DOHH2 (cell line): ENCODE results near the gene COL5A1.

Source experiments
- H3F3A ChIP-seq: fragments of 200-600 bp; sonication (generic), shearing (Covaris generic); 2 replicates; pipeline ENCODE4 v1.6.0; 2016; ENCODE audit warnings: antibody characterized with exemption, mild to moderate bottlenecking; ENCODE audit not compliant: control insufficient read depth, insufficient read depth
- H3K27ac ChIP-seq: fragments of 200-600 bp; sonication (generic); 2 replicates; pipeline ENCODE4 v1.5.1; 2014; ENCODE audit warnings: low read depth, mild to moderate bottlenecking, low read length, moderate library complexity
- H3K27me3 ChIP-seq: fragments of 200-600 bp; sonication (generic); 2 replicates; pipeline ENCODE4 v1.6.1; 2014; ENCODE audit warnings: mild to moderate bottlenecking, low read length, mixed read lengths; ENCODE audit not compliant: control insufficient read depth
- H3K36me3 ChIP-seq: fragments of 200-600 bp; sonication (generic); 2 replicates; pipeline ENCODE4 v1.6.1; 2014; ENCODE audit warnings: mild to moderate bottlenecking, low read length, moderate library complexity, mixed read lengths; ENCODE audit not compliant: control insufficient read depth
- H3K4me1 ChIP-seq: fragments of 200-600 bp; sonication (generic); 2 replicates; pipeline ENCODE4 v1.6.1; 2014; ENCODE audit warnings: mild to moderate bottlenecking, low read length, mixed read lengths; ENCODE audit not compliant: control insufficient read depth
- H3K4me2 ChIP-seq: fragments of 200-600 bp; sonication (generic); 2 replicates; pipeline ENCODE4 v1.6.0; 2014; ENCODE audit warnings: mild to moderate bottlenecking, low read length, moderate library complexity
- H3K4me3 ChIP-seq: fragments of 200-600 bp; sonication (generic); 2 replicates; pipeline ENCODE4 v1.5.1; 2014; ENCODE audit warnings: mild to moderate bottlenecking, low read length, mixed read lengths
- H3K79me2 ChIP-seq: fragments of 200-600 bp; sonication (generic); 2 replicates; pipeline ENCODE4 v1.6.1; 2014; ENCODE audit warnings: mild to moderate bottlenecking, low read length, mixed read lengths; ENCODE audit not compliant: control insufficient read depth
- H3K9me2 ChIP-seq: fragments of 200-600 bp; sonication (generic); replicated peaks from 2 replicates; pipeline ENCODE4 v1.6.1; 2014; ENCODE audit warnings: mild to moderate bottlenecking, low read length, mixed read lengths; ENCODE audit not compliant: control insufficient read depth
- H3K9me3 ChIP-seq: fragments of 200-600 bp; sonication (generic); 2 replicates; pipeline ENCODE4 v1.6.1; 2014; ENCODE audit warnings: antibody characterized with exemption, low read length, mixed read lengths; ENCODE audit not compliant: control insufficient read depth, insufficient read depth
- H4K20me1 ChIP-seq: fragments of 200-600 bp; sonication (generic); 2 replicates; pipeline ENCODE4 v1.6.0; 2014; ENCODE audit warnings: low read depth, mild to moderate bottlenecking, antibody characterized with exemption, low read length, moderate library complexity; ENCODE audit not compliant: control insufficient read depth, insufficient read depth
- EZH2phosphoT487 ChIP-seq: fragments of 200-600 bp; sonication (generic); IDR thresholded peaks from 2 replicates; pipeline ENCODE4 v1.6.1; 2017; ENCODE audit warnings: borderline replicate concordance, mild to moderate bottlenecking, antibody characterized with exemption, low read length, moderate library complexity, mixed read lengths
- TF ChIP-seq, protein P1 (sequence below): fragments of 200-600 bp; sonication (generic); IDR thresholded peaks from one replicate; pipeline ENCODE4 v1.5.1; 2014; ENCODE audit warnings: antibody characterized with exemption, mild to moderate bottlenecking, low read depth, low read length; ENCODE audit not compliant: poor library complexity, severe bottlenecking

Gene COL5A1

DNA sequence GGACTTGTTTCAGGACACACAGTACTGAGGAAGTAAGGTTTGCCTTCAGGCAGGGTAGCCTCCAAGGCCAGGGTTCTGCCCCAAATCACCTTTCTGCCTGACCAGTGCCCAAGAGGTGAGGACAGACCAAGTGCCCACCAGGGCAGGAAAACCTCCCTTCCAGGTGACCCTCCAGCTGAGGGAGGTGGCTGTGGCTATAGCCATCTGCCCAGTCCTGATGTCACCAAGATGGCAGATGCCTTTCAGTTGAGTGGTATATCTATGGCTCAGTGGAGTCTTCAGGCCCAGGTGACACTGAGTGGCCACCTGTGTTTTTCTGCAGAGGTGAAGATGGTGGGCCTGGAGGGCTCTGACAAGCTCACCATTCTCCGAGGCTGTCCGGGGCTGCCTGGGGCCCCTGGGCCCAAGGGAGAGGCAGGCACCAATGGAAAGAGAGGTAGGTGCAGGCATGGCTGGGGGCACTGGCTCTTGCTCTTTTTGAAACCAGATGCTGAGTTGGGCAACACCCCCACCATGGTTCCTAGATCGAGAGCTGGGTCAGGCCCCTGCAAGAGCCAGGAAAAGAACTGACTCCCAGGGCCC, 240.7 kb downstream of the COL5A1 start:
- H4K20me1 ChIP-seq: no peaks in the 10 kb centered on the region
- H3K27me3 ChIP-seq: no peaks in the 10 kb centered on the region
- H3K4me2 ChIP-seq: no peak overlapping the region
- no peaks in the 10 kb centered on the region for H3F3A ChIP-seq
- no peaks in the 10 kb centered on the region for H3K36me3 ChIP-seq
- no peaks in the 10 kb centered on the region for H3K9me3 ChIP-seq
- TF ChIP-seq, protein P1, sequence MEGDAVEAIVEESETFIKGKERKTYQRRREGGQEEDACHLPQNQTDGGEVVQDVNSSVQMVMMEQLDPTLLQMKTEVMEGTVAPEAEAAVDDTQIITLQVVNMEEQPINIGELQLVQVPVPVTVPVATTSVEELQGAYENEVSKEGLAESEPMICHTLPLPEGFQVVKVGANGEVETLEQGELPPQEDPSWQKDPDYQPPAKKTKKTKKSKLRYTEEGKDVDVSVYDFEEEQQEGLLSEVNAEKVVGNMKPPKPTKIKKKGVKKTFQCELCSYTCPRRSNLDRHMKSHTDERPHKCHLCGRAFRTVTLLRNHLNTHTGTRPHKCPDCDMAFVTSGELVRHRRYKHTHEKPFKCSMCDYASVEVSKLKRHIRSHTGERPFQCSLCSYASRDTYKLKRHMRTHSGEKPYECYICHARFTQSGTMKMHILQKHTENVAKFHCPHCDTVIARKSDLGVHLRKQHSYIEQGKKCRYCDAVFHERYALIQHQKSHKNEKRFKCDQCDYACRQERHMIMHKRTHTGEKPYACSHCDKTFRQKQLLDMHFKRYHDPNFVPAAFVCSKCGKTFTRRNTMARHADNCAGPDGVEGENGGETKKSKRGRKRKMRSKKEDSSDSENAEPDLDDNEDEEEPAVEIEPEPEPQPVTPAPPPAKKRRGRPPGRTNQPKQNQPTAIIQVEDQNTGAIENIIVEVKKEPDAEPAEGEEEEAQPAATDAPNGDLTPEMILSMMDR: no peak
- TF ChIP-seq EZH2phosphoT487: no peak
- no peaks in the 10 kb centered on the region for H3K9me2 ChIP-seq
- no peaks in the 10 kb centered on the region for H3K79me2 ChIP-seq
- H3K4me3 ChIP-seq: no peak overlapping the region
- no peak overlapping the region for H3K27ac ChIP-seq
- H3K4me1 ChIP-seq: no peaks in the 10 kb centered on the region

DNA sequence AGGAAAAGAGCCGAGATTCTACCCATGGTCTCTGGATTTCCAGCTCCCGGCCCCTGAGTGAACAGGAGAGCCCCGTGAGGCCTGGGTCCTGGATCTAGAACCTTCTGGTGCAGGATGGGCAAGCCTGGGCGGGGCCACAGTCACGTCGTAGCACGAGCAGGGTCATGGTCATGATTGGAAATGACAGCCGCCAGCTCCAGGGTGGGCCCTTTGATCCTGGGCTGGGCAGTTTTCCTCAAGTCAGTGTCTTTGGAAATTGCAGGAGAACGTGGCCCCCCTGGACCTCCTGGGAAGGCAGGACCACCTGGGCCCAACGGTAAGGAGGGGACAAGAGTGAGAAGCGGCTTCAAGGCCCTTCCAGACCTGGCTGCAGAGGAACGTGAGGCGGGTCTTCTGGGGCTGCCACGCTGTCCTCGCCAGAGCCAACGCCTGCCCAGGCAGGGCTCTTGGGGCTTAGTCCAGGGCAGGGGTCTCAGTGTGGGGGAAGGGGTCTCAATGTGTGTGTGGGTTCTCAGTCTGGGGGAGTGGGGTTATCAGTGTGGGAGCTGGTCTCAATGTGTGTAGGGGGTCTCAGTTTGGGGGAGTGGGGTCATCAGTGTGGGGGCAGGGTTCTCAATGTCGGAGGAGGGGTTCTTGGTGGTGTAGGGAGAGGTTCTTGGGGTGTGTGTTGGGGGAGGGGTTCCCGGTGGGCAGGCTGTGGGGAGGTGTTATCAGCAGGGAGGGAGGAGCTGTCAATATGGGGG, 241.6 kb downstream of the COL5A1 start:
- Histone ChIP-seq H3K4me2 (no peak overlapping the region), H3K9me3 (no peaks in the 10 kb centered on the region), H3F3A (no peaks in the 10 kb centered on the region), H3K4me1 (no peaks in the 10 kb centered on the region), H3K4me3 (no peak overlapping the region), H3K9me2 (no peaks in the 10 kb centered on the region), H3K27ac (no peak overlapping the region), H3K36me3 (no peaks in the 10 kb centered on the region), H3K79me2 (no peaks in the 10 kb centered on the region), H3K27me3 (no peaks in the 10 kb centered on the region), H4K20me1 (no peaks in the 10 kb centered on the region)
- TF ChIP-seq EZH2phosphoT487: no peak
- TF ChIP-seq, protein P1: no peak

DNA sequence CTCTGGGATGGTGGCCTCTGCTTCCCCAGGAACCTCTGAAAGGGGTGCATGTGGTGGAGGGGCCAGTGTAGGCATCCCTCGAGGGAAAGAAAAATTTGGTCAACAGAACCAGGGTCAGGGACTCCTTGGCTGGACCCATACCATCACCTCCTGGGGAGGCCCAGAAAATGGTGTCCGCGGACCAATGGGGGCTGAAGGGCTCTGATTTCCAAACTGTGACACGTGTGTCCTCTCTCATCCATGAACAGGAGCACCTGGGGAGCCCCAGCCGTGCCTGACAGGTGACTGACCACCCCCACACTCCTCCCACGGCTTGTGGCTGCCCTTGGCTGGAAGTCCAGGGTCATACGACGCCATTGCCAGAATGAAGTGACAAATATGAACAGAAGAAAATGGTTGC, 242.9 kb downstream of the COL5A1 start:
- Histone ChIP-seq H3K79me2 (no peaks in the 10 kb centered on the region), H4K20me1 (no peaks in the 10 kb centered on the region), H3F3A (no peaks in the 10 kb centered on the region), H3K4me2 (no peak overlapping the region), H3K9me3 (no peaks in the 10 kb centered on the region), H3K36me3 (no peaks in the 10 kb centered on the region), H3K27ac (no peak overlapping the region), H3K27me3 (no peaks in the 10 kb centered on the region), H3K4me3 (no peak overlapping the region), H3K9me2 (no peaks in the 10 kb centered on the region), H3K4me1 (peaks cover 10% of the 10 kb centered on the region)
- TF ChIP-seq, protein P1: no peak
- TF ChIP-seq EZH2phosphoT487: no peak
